H9 (cell line): Measurements from ENCODE around the gene INPP5A. TPM values are rescaled to one million over a fixed set of nuclear protein-coding genes. Genes with fewer than 3 reads are reported as not detected.

Experiments used
- DNase-seq: peaks from one replicate; pipeline ENCODE4 v3.0.0-alpha.2; 2017
- H2AFZ ChIP-seq: one replicate; pipeline ENCODE4 v1.6.1; 2013; ENCODE audit warnings: mild to moderate bottlenecking, low read length, control low read depth, moderate library complexity
- H2AK5ac ChIP-seq: 2 replicates; pipeline ENCODE4 v1.6.1; 2013; ENCODE audit warnings: low read length, control low read depth, mixed read lengths; ENCODE audit not compliant: insufficient read length
- H2BK120ac ChIP-seq: one replicate; pipeline ENCODE4 v1.6.1; 2013; ENCODE audit warnings: low read depth, mild to moderate bottlenecking, low read length, control low read depth, inconsistent platforms; ENCODE audit not compliant: poor library complexity, severe bottlenecking
- H2BK12ac ChIP-seq: 2 replicates; pipeline ENCODE4 v1.6.1; 2013; ENCODE audit warnings: low read length, control low read depth, mixed read lengths, low read depth; ENCODE audit not compliant: insufficient read length
- H2BK15ac ChIP-seq: 2 replicates; pipeline ENCODE4 v1.6.1; 2013; ENCODE audit warnings: low read depth, low read length, control low read depth
- H2BK20ac ChIP-seq: one replicate; pipeline ENCODE4 v1.6.1; 2013; ENCODE audit warnings: low read depth, mild to moderate bottlenecking, low read length, control low read depth, inconsistent platforms; ENCODE audit not compliant: poor library complexity, severe bottlenecking
- H2BK5ac ChIP-seq: 2 replicates; pipeline ENCODE4 v1.6.1; 2013; ENCODE audit warnings: low read length, control low read depth, mixed read lengths; ENCODE audit not compliant: insufficient read length
- H3K14ac ChIP-seq: 2 replicates; pipeline ENCODE4 v1.6.1; 2013; ENCODE audit warnings: low read length, control low read depth; ENCODE audit not compliant: insufficient read depth
- H3K18ac ChIP-seq: 2 replicates; pipeline ENCODE4 v1.6.1; 2013; ENCODE audit warnings: low read depth, mild to moderate bottlenecking, mixed read lengths, low read length, control low read depth; ENCODE audit not compliant: insufficient read length
- H3K23ac ChIP-seq: 2 replicates; pipeline ENCODE4 v1.6.1; 2013; ENCODE audit warnings: low read length, control low read depth, mixed read lengths, low read depth; ENCODE audit not compliant: insufficient read length
- H3K23me2 ChIP-seq: 2 replicates; pipeline ENCODE4 v1.6.1; 2013; ENCODE audit warnings: low read depth, mild to moderate bottlenecking, mixed read lengths, low read length, control low read depth; ENCODE audit not compliant: insufficient read length, poor library complexity, severe bottlenecking
- H3K27ac ChIP-seq: 2 replicates; pipeline ENCODE4 v1.5.1; 2013; ENCODE audit warnings: low read length, control low read depth, mixed read lengths, low read depth; ENCODE audit not compliant: insufficient read length
- H3K27me3 ChIP-seq: 2 replicates; pipeline ENCODE4 v1.6.1; 2013; ENCODE audit warnings: low read length, control low read depth, inconsistent platforms; ENCODE audit not compliant: insufficient read depth
- H3K4ac ChIP-seq: 2 replicates; pipeline ENCODE4 v1.6.1; 2013; ENCODE audit warnings: low read depth, mild to moderate bottlenecking, control low read depth, inconsistent platforms, low read length, moderate library complexity
- H3K4me1 ChIP-seq: 2 replicates; pipeline ENCODE4 v1.6.1; 2013; ENCODE audit warnings: low read length, control low read depth, inconsistent platforms; ENCODE audit not compliant: insufficient read depth
- H3K4me2 ChIP-seq: 2 replicates; pipeline ENCODE4 v1.6.1; 2013; ENCODE audit warnings: low read length, control low read depth, mixed read lengths; ENCODE audit not compliant: insufficient read length, insufficient read depth
- H3K56ac ChIP-seq: 2 replicates; pipeline ENCODE4 v1.6.1; 2013; ENCODE audit warnings: low read depth, mild to moderate bottlenecking, mixed read lengths, low read length, control low read depth; ENCODE audit not compliant: insufficient read length
- H3K79me1 ChIP-seq: 2 replicates; pipeline ENCODE4 v1.6.1; 2013; ENCODE audit warnings: low read depth, mild to moderate bottlenecking, moderate library complexity, low read length, control low read depth, inconsistent platforms; ENCODE audit not compliant: insufficient read depth, poor library complexity, severe bottlenecking
- H3K79me2 ChIP-seq: 2 replicates; pipeline ENCODE4 v1.6.1; 2013; ENCODE audit warnings: low read length, control low read depth, inconsistent platforms; ENCODE audit not compliant: insufficient read depth
- H3K9ac ChIP-seq: 2 replicates; pipeline ENCODE4 v1.6.1; 2013; ENCODE audit warnings: low read length, control low read depth, mixed read lengths; ENCODE audit not compliant: insufficient read length; ENCODE audit errors: extremely low read depth
- H3K9me3 ChIP-seq: one replicate; pipeline ENCODE4 v1.6.1; 2013; ENCODE audit warnings: low read depth, low read length, inconsistent platforms; ENCODE audit not compliant: control insufficient read depth
- H3T11ph ChIP-seq: one replicate; pipeline ENCODE4 v1.6.1; 2013; ENCODE audit warnings: mild to moderate bottlenecking, low read length, control low read depth, inconsistent platforms
- H4K20me1 ChIP-seq: one replicate; pipeline ENCODE4 v1.6.1; 2013; ENCODE audit not compliant: control insufficient read depth, insufficient read length, insufficient read depth
- H4K5ac ChIP-seq: 2 replicates; pipeline ENCODE4 v1.6.1; 2013; ENCODE audit warnings: low read depth, mild to moderate bottlenecking, mixed read lengths, low read length, control low read depth; ENCODE audit not compliant: insufficient read length
- H4K8ac ChIP-seq: replicated peaks from 2 replicates; pipeline ENCODE4 v1.6.1; 2013; ENCODE audit warnings: low read length, control low read depth, mixed read lengths, low read depth; ENCODE audit not compliant: insufficient read length
- H4K91ac ChIP-seq: 2 replicates; pipeline ENCODE4 v1.6.1; 2013; ENCODE audit warnings: low read depth, mild to moderate bottlenecking, moderate library complexity, mixed read lengths, low read length, control low read depth; ENCODE audit not compliant: insufficient read length
- H3K27ac Mint-ChIP-seq, 3 experiments: 2 replicates in 2 of 3; 3 replicates in 1 of 3; pipeline ENCODE4 v1.8.0; 2020 to 2021; ENCODE audit warnings: mixed read lengths in 3 of 3, mild to moderate bottlenecking in 1 of 3, moderate library complexity in 1 of 3
- H3K27me3 Mint-ChIP-seq: 2 replicates; pipeline ENCODE4 v1.8.0; 2021; ENCODE audit warnings: low read depth, mild to moderate bottlenecking, moderate library complexity, mixed read lengths
- H3K36me3 Mint-ChIP-seq, 3 experiments: 2 replicates in 2 of 3; 3 replicates in 1 of 3; pipeline ENCODE4 v1.8.0; 2020 to 2021; ENCODE audit warnings: low read depth in 3 of 3, mixed read lengths in 3 of 3; ENCODE audit not compliant: insufficient read depth in 1 of 3
- H3K4me1 Mint-ChIP-seq, 2 experiments: 2 replicates each; pipeline ENCODE4 v1.8.0; 2020; ENCODE audit warnings: mixed read lengths in 2 of 2
- H3K4me3 Mint-ChIP-seq, 2 experiments: 2 replicates in 1 of 2; 3 replicates in 1 of 2; pipeline ENCODE4 v1.8.0; 2020 to 2021; ENCODE audit warnings: mild to moderate bottlenecking in 2 of 2, mixed read lengths in 2 of 2, moderate library complexity in 1 of 2
- H3K9me3 Mint-ChIP-seq, 2 experiments: 2 replicates in 1 of 2; 3 replicates in 1 of 2; pipeline ENCODE4 v1.8.0; 2020; ENCODE audit warnings: mild to moderate bottlenecking in 2 of 2, mixed read lengths in 2 of 2, moderate library complexity in 1 of 2
- WGBS: extraction: QIAGEN DNeasy Blood & Tissue Kit; methylation state at CpG from one replicate; pipeline ENCODE4 v1.1.7; 2013; ENCODE audit warnings: missing lambda C conversion rate, low lambda C conversion rate, mixed read lengths; ENCODE audit not compliant: insufficient read length; ENCODE audit errors: extremely low coverage; 5-methylcytosine and 5-hydroxymethylcytosine counted together
- total RNA-seq: library from RNA; stranded (reverse); gene quantifications from 2 replicates; pipeline ENCODE4 v1.2.1, GENCODE V29; 2021
- TF ChIP-seq, protein P1 (sequence below): fragments of 200-600 bp; sonication (generic); conservative IDR thresholded peaks from 3 replicates; pipeline ENCODE4 v1.8.0; 2021; ENCODE audit warnings: antibody characterized with exemption, mild to moderate bottlenecking

Gene INPP5A
- total RNA-seq, 1 experiment from 2014 or later, result 17.7 TPM

DNA sequence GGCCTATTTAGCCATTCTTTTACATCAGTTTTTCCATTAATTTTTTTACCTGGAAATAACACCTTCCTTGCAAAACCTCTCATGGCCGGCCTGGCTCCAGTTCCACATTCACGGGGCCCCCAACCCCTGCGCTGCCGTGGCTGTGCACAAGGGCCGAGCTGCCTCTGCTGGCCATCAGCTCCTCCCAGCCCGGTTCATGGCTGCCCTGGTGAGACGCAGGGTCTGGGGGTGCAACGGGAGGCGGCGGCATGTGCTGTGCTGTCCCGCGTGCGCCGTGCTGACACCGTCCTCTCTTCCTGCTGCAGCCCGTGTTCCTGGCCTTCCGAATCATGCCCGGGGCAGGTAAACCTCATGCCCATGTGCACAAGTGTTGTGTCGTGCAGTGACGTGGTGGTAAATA is 244.0 kb downstream of the INPP5A start:
- WGBS, result no CpG with 5 or more reads among the region's 20 CpGs
- Histone ChIP-seq H4K5ac (no peak overlapping the region), H2AK5ac (no peak overlapping the region), H3K14ac (no peak overlapping the region), H4K91ac (no peak overlapping the region), H3K79me1 (no peaks in the 10 kb centered on the region), H4K20me1 (no peaks in the 10 kb centered on the region), H3T11ph (no peak overlapping the region), H3K56ac (no peak overlapping the region), H2AFZ (no peak overlapping the region), H3K18ac (no peak overlapping the region), H2BK120ac (no peak overlapping the region), H3K9ac (no peak overlapping the region), H2BK12ac (no peak overlapping the region), H3K27ac (no peak overlapping the region), H3K79me2 (no peaks in the 10 kb centered on the region), H3K23ac (no peak overlapping the region), H2BK15ac (no peak overlapping the region), H3K9me3 (no peaks in the 10 kb centered on the region), H2BK20ac (no peak overlapping the region), H3K4me2 (no peak overlapping the region), H3K23me2 (no peaks in the 10 kb centered on the region), H3K4me1 (0 out of 2 replicates have a peak, but pooled peaks cover 3% of the 10 kb centered on the region), H4K8ac (no peak overlapping the region), H3K4ac (no peak overlapping the region), H2BK5ac (no peak overlapping the region), H3K27me3 (peaks cover 40% of the 10 kb centered on the region)
- Mint-ChIP-seq H3K36me3 (peaks cover 0 to 3% (median 0%) of the 10 kb centered on the region in 3 experiments; a peak in 4 of 7 replicates), H3K4me1 (peaks cover 14 to 16% of the 10 kb centered on the region in 2 experiments), H3K27ac (no peak overlapping the region), H3K27me3 (peaks cover 52% of the 10 kb centered on the region), H3K4me3 (no peak overlapping the region), H3K9me3 (no peaks in the 10 kb centered on the region)
- no peak for DNase-seq
- TF ChIP-seq, protein P1, sequence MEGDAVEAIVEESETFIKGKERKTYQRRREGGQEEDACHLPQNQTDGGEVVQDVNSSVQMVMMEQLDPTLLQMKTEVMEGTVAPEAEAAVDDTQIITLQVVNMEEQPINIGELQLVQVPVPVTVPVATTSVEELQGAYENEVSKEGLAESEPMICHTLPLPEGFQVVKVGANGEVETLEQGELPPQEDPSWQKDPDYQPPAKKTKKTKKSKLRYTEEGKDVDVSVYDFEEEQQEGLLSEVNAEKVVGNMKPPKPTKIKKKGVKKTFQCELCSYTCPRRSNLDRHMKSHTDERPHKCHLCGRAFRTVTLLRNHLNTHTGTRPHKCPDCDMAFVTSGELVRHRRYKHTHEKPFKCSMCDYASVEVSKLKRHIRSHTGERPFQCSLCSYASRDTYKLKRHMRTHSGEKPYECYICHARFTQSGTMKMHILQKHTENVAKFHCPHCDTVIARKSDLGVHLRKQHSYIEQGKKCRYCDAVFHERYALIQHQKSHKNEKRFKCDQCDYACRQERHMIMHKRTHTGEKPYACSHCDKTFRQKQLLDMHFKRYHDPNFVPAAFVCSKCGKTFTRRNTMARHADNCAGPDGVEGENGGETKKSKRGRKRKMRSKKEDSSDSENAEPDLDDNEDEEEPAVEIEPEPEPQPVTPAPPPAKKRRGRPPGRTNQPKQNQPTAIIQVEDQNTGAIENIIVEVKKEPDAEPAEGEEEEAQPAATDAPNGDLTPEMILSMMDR, result no peak
